WTC11 (cell line): ENCODE data around the gene HDAC7. TPM values are rescaled to one million over a fixed set of nuclear protein-coding genes. Genes with fewer than 3 reads are reported as not detected.

Experiments
- ATAC-seq: fragments of 200-7000 bp; cut with Tn5 transposase; 2 replicates; pipeline ENCODE4 v1.10.0; 2021; ENCODE audit warnings: mild to moderate bottlenecking, moderate library complexity
- CTCF ChIA-PET: fragments of 300-600 bp; sonication (Branson Sonifier 250); formaldehyde crosslinking; loops from one replicate; lab custom pipeline; 2021; ENCODE audit warnings: antibody characterized with exemption; lab: Charles Lee
- POLR2A ChIA-PET: fragments of 350-600 bp; sonication (Branson Sonifier 250); formaldehyde crosslinking; loops from one replicate; lab custom pipeline; 2021; ENCODE audit warnings: antibody characterized with exemption; lab: Charles Lee
- DNase-seq: peaks from one replicate; pipeline ENCODE4 v3.0.0; 2021; ENCODE audit warnings: low spot score
- H3K27ac Mint-ChIP-seq: 2 replicates; pipeline ENCODE4 v1.8.0; 2021; ENCODE audit warnings: mixed read lengths
- H3K27me3 Mint-ChIP-seq: 2 replicates; pipeline ENCODE4 v1.8.0; 2021; ENCODE audit warnings: low read depth, mild to moderate bottlenecking, moderate library complexity, mixed read lengths
- H3K36me3 Mint-ChIP-seq: 2 replicates; pipeline ENCODE4 v1.8.0; 2021; ENCODE audit warnings: mixed read lengths
- H3K4me1 Mint-ChIP-seq: 2 replicates; pipeline ENCODE4 v1.8.0; 2022; ENCODE audit warnings: mixed read lengths
- H3K4me3 Mint-ChIP-seq: 2 replicates; pipeline ENCODE4 v1.8.0; 2021; ENCODE audit warnings: mild to moderate bottlenecking, moderate library complexity, mixed read lengths
- H3K9me3 Mint-ChIP-seq: 2 replicates; pipeline ENCODE4 v1.8.0; 2021; ENCODE audit warnings: mixed read lengths
- AR ChIP-seq: fragments of 250-450 bp; sonication (Bioruptor Pico); IDR thresholded peaks from 2 replicates; pipeline ENCODE4 v1.9.0; 2021; ENCODE audit warnings: mild to moderate bottlenecking
- ATF1 ChIP-seq: sonication (generic); formaldehyde crosslinking; IDR thresholded peaks from 2 replicates; pipeline ENCODE4 v1.8.1; 2023; ENCODE audit warnings: mild to moderate bottlenecking, moderate library complexity, missing genetic modification reagents
- CBFB ChIP-seq: sonication (generic); formaldehyde crosslinking; IDR thresholded peaks from 2 replicates; pipeline ENCODE4 v1.8.1; 2022; ENCODE audit warnings: mild to moderate bottlenecking, low read depth, missing genetic modification reagents
- CDX4 ChIP-seq: fragments of 250-450 bp; sonication (Bioruptor Pico); IDR thresholded peaks from 2 replicates; pipeline ENCODE4 v1.9.0; 2021; ENCODE audit warnings: moderate library complexity, mild to moderate bottlenecking, inconsistent platforms, borderline replicate concordance
- ESRRA ChIP-seq: sonication (generic); formaldehyde crosslinking; IDR thresholded peaks from 2 replicates; pipeline ENCODE4 v1.8.1; 2022; ENCODE audit warnings: mild to moderate bottlenecking, missing genetic modification reagents, borderline replicate concordance
- ETV6 ChIP-seq: sonication (generic); formaldehyde crosslinking; IDR thresholded peaks from 2 replicates; pipeline ENCODE4 v1.8.1; 2022; ENCODE audit warnings: mild to moderate bottlenecking, missing genetic modification reagents
- GRHL2 ChIP-seq: fragments of 250-450 bp; sonication (Bioruptor Pico); IDR thresholded peaks from 2 replicates; pipeline ENCODE4 v1.8.0; 2022; ENCODE audit warnings: mild to moderate bottlenecking, moderate library complexity; ENCODE audit not compliant: insufficient replicate concordance, severe bottlenecking
- IRF2 ChIP-seq: sonication (generic); formaldehyde crosslinking; IDR thresholded peaks from 2 replicates; pipeline ENCODE4 v1.8.0; 2022; ENCODE audit warnings: low read depth, missing genetic modification reagents, borderline replicate concordance
- NFATC4 ChIP-seq: fragments of 250-450 bp; sonication (Bioruptor Pico); IDR thresholded peaks from 2 replicates; pipeline ENCODE4 v1.9.0; 2021; ENCODE audit warnings: mild to moderate bottlenecking
- NFE2L1 ChIP-seq: sonication (generic); formaldehyde crosslinking; IDR thresholded peaks from 2 replicates; pipeline ENCODE4 v1.8.1; 2023; ENCODE audit warnings: missing genetic modification reagents
- SOX15 ChIP-seq: fragments of 250-450 bp; sonication (Bioruptor Pico); IDR thresholded peaks from 2 replicates; pipeline ENCODE4 v1.9.0; 2021; ENCODE audit warnings: mild to moderate bottlenecking
- TEAD1 ChIP-seq: sonication (generic); formaldehyde crosslinking; IDR thresholded peaks from 2 replicates; pipeline ENCODE4 v1.8.0; 2022; ENCODE audit warnings: mild to moderate bottlenecking, missing genetic modification reagents
- ZBTB21 ChIP-seq: sonication (generic); formaldehyde crosslinking; IDR thresholded peaks from 2 replicates; pipeline ENCODE4 v1.8.1; 2023; ENCODE audit warnings: mild to moderate bottlenecking, missing genetic modification reagents, borderline replicate concordance
- ZNF263 ChIP-seq: sonication (generic); formaldehyde crosslinking; IDR thresholded peaks from 2 replicates; pipeline ENCODE4 v1.8.1; 2022; ENCODE audit warnings: low read depth, mild to moderate bottlenecking, moderate library complexity, missing genetic modification reagents
- ZNF396 ChIP-seq: fragments of 250-450 bp; sonication (Bioruptor Pico); IDR thresholded peaks from 2 replicates; pipeline ENCODE4 v1.8.0; 2021; ENCODE audit warnings: mild to moderate bottlenecking, moderate library complexity, borderline replicate concordance
- ZNF423 ChIP-seq: fragments of 250-450 bp; sonication (Bioruptor Pico); IDR thresholded peaks from 2 replicates; pipeline ENCODE4 v2.1.2; 2022; ENCODE audit warnings: mild to moderate bottlenecking, moderate library complexity
- total RNA-seq: library from RNA; stranded (reverse); gene quantifications from 3 replicates; pipeline ENCODE4 v1.2.3, GENCODE V29; 2021
- TF ChIP-seq, protein P1 (sequence below): sonication (generic); formaldehyde crosslinking; IDR thresholded peaks from 2 replicates; pipeline ENCODE4 v1.8.1; 2023; ENCODE audit warnings: mild to moderate bottlenecking, missing genetic modification reagents, borderline replicate concordance
- TF ChIP-seq, protein P2 (sequence below): sonication (generic); formaldehyde crosslinking; IDR thresholded peaks from 2 replicates; pipeline ENCODE4 v1.8.0; 2022; ENCODE audit warnings: mild to moderate bottlenecking, missing genetic modification reagents

HDAC7 gene
- total RNA-seq, 1 experiment from 2014 or later = 111 TPM

- H3K9me3 Mint-ChIP-seq = no peaks in the 10 kb centered on the region
- peak overlapping the region; percentile 54 for H3K27ac Mint-ChIP-seq
- no peaks in the 10 kb centered on the region for H3K27me3 Mint-ChIP-seq
- ChIA-PET POLR2A (interaction anchor here (1.4 kb wide), 1 partner anchor 352 kb away, joined by 3 read pairs; the partner anchor contains the start of gene ASB8), CTCF (interaction anchor here (0.8 to 14.9 kb wide), 3 partner anchors 23 to 31 kb away, joined by 3 to 408 read pairs (median 4); no protein-coding TSS in a partner anchor)
- H3K4me3 Mint-ChIP-seq = no peak overlapping the region
- ATAC-seq = no peak
- H3K4me1 Mint-ChIP-seq = peaks cover 66% of the 10 kb centered on the region
- DNase-seq = no peak
- TF ChIP-seq ZNF396 (CRISPR knock-in tag) (no peak), TEAD1 (no peak), GRHL2 (CRISPR knock-in tag) (no peak), CBFB (CRISPR knock-in tag) (no peak), CDX4 (CRISPR knock-in tag) (no peak)
- TF ChIP-seq, protein P1, sequence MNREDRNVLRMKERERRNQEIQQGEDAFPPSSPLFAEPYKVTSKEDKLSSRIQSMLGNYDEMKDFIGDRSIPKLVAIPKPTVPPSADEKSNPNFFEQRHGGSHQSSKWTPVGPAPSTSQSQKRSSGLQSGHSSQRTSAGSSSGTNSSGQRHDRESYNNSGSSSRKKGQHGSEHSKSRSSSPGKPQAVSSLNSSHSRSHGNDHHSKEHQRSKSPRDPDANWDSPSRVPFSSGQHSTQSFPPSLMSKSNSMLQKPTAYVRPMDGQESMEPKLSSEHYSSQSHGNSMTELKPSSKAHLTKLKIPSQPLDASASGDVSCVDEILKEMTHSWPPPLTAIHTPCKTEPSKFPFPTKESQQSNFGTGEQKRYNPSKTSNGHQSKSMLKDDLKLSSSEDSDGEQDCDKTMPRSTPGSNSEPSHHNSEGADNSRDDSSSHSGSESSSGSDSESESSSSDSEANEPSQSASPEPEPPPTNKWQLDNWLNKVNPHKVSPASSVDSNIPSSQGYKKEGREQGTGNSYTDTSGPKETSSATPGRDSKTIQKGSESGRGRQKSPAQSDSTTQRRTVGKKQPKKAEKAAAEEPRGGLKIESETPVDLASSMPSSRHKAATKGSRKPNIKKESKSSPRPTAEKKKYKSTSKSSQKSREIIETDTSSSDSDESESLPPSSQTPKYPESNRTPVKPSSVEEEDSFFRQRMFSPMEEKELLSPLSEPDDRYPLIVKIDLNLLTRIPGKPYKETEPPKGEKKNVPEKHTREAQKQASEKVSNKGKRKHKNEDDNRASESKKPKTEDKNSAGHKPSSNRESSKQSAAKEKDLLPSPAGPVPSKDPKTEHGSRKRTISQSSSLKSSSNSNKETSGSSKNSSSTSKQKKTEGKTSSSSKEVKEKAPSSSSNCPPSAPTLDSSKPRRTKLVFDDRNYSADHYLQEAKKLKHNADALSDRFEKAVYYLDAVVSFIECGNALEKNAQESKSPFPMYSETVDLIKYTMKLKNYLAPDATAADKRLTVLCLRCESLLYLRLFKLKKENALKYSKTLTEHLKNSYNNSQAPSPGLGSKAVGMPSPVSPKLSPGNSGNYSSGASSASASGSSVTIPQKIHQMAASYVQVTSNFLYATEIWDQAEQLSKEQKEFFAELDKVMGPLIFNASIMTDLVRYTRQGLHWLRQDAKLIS (CRISPR knock-in tag) = no peak
- no peaks in the 10 kb centered on the region; the same call in 1 of the 2 replicates for H3K36me3 Mint-ChIP-seq
Measured at GRCh38 chr12:47805417-47805816, 14.3 kb downstream of the HDAC7 start.

DNA sequence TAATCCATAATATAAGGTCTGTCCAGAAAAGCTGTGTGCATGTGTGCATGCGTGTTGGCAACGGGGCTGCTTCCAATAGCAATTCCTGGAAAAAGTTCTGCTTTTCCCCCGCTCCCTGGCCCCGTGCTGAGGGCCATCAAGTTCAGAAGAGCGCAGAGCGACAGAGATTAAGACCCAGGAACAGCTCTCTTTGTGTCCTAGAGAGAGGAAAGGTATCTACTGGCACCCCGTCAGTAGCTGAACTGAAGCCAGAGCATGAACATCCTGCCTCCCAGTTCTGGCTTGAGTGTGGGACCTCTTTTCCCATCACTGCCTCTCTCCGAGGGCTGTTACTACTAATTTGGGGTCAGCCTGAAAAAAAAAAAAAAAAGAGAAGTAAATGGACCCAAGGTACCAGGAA is 15.5 kb downstream of the HDAC7 start:
- no peak for ATAC-seq
- H3K4me3 Mint-ChIP-seq = no peak overlapping the region
- ChIA-PET CTCF (interaction anchor here (0.8 to 14.9 kb wide), 4 partner anchors 8 to 32 kb away, joined by 3 to 408 read pairs (median 4); no protein-coding TSS in a partner anchor), POLR2A (interaction anchor here (1.4 kb wide), 1 partner anchor 353 kb away, joined by 3 read pairs; the partner anchor contains the start of gene ASB8)
- TF ChIP-seq, protein P2, sequence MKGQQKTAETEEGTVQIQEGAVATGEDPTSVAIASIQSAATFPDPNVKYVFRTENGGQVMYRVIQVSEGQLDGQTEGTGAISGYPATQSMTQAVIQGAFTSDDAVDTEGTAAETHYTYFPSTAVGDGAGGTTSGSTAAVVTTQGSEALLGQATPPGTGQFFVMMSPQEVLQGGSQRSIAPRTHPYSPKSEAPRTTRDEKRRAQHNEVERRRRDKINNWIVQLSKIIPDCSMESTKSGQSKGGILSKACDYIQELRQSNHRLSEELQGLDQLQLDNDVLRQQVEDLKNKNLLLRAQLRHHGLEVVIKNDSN = no peak
- TF ChIP-seq NFE2L1 (CRISPR knock-in tag) = no peak
- TF ChIP-seq IRF2 (CRISPR knock-in tag) = no peak
- no peak for TF ChIP-seq ZBTB21 (CRISPR knock-in tag)
- no peak for TF ChIP-seq SOX15 (CRISPR knock-in tag)
- no peak for TF ChIP-seq AR (CRISPR knock-in tag)
- TF ChIP-seq ETV6 (CRISPR knock-in tag) = no peak
- TF ChIP-seq ZNF423 (CRISPR knock-in tag) = no peak
- TF ChIP-seq ZNF263 (CRISPR knock-in tag) = no peak
- no peak for TF ChIP-seq NFATC4 (CRISPR knock-in tag)
- no peak for TF ChIP-seq ATF1 (CRISPR knock-in tag)
- TF ChIP-seq ESRRA = no peak
- TF ChIP-seq, protein P1 (CRISPR knock-in tag) = no peak
- H3K4me1 Mint-ChIP-seq = peaks cover 61% of the 10 kb centered on the region
- no peaks in the 10 kb centered on the region for H3K9me3 Mint-ChIP-seq
- H3K27ac Mint-ChIP-seq = no peak overlapping the region
- H3K27me3 Mint-ChIP-seq = no peaks in the 10 kb centered on the region
- no peak for DNase-seq
- H3K36me3 Mint-ChIP-seq = no peaks in the 10 kb centered on the region; the same call in 1 of the 2 replicates
